GM19372 (cell line): ENCODE measurements around the gene ERCC6L2.

ENCODE experiments used
- ATAC-seq: cut with Tn5 transposase; IDR thresholded peaks from one replicate; pipeline ENCODE4 v1.9.1; 2021; ENCODE audit warnings: mild to moderate bottlenecking, low read depth, moderate library complexity; ENCODE audit not compliant: unreplicated experiment

Gene ERCC6L2

GRCh38 chr9:95971815-95972214, 96.3 kb downstream of the ERCC6L2 start:
- ATAC-seq: no peak

- ATAC-seq: no peak
These were observed 98.9 kb downstream of the ERCC6L2 start for GRCh38 chr9:95974389-95974788.

DNA sequence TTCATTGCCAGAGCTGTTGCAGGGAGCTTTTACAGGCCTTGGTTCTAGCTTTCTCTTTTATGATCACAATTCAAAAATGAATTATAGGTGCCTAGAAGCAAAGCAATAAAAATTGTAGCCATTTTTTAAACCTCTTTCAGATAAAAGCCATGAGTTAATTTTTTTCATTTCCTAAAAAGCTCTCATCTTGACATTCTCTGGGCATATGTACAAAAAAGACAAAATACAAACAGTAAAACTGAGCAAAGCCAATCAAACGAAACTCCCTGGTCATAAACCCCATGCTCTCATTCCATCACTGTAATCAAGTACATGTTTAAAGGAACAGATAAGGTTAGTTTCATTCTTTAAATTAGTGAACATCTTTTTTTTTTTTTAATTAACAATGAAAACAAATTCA, 101.9 kb downstream of the ERCC6L2 start:
- no peak for ATAC-seq

GRCh38 chr9:95978106-95978505, 102.6 kb downstream of the ERCC6L2 start:
- no peak for ATAC-seq

- ATAC-seq: no peak
These were observed 104.0 kb downstream of the ERCC6L2 start for GRCh38 chr9:95979446-95979845.

DNA sequence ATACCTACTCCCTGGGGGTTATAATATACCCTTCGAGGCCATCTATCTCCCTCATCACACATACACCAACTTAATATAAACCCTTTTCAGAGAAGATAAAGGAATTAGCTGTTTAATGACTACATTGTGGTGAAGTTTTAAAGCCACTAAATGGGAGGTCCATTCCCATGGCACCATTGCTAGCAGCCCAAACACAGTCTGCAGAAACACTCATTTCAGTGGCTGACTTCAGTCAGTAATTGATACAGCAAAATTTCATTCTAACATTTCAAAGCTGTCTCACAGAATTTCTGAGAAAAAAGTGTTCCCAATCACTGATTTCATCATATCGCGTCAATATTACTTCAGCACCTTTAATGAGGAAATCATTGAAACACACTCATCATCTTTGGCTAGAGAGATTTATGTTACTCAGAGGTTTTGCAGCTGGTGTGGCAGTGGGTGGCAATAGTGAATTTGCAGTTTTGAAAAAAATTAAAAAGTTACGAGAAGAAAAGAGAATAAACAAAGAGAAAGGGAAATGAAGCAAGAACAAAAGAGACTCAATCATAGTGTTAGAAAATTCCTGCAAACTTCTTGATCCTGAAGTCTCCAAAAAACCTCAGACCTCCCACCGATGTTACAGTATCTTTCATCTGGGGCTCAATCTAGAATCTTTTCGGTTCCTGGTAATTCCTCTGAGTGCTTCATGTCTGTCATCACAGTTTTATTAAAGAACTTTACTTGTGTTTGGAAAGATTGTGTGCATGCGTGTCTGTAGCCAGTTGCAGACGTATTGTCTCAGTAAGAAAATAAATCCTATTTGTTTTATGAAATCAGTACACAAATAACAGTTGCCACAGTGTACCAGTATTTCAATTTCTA, 105.0 kb downstream of the ERCC6L2 start:
- no peak for ATAC-seq

DNA sequence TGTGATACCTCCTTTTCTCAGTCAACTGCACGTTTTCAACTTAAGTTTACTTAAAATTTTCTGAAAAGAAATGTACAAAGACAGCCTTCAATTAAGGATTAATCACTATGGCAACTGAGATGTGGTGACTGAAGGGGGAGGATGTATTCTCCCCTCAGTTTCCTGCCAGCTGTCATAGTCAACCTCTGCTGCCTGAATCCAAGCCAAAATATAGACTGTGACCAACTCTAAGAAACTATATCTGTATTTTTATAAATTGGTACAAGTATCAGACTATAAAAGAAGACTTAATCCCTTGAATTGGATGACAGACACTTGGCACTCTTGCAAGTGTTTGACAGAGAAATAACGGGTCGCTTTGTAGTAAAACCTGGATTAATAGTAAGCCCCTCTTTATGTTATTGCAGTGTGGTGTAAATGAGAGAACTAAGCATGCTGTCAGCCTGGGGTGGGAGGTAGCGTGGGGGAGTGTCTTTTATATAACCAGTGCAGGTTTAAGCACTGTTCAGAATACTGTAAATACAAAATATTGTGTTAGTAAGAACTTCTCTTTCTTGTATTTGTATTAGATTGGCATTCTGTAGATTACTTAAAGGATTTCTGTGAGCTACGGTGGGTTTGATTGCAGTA, 106.4 kb downstream of the ERCC6L2 start:
- ATAC-seq: no peak

DNA sequence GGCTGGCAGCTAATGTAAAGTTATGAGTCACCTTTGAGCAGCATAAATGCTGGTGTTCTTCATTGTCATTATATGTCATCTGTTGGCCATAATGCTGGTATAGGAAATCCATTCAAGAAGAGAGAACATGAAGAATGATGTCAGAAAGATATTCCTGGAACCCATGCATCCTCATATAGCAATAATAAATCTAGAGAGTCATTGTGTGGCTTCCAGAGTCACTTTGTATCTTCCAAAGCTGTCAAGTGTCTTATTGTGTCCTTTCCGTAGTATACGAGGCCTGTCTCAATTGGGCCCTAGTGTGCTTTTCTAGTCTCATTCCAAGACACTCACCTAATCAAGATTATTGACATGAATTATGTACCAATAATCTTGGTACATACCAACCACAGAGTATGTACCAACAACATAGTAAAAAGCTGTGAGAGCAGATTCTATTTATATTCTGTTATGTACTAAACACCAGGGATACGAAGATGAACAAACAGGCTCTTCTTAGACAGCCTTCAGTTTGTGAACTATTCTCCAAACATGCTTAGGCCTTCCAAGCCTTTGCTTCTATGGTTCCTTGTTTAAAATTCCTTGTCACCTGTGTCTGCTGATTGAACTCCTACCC, 110.1 kb downstream of the ERCC6L2 start:
- no peak for ATAC-seq

- no peak for ATAC-seq
These were observed 113.8 kb downstream of the ERCC6L2 start for GRCh38 chr9:95989297-95989696.

- ATAC-seq: no peak
These were observed 115.8 kb downstream of the ERCC6L2 start for GRCh38 chr9:95991326-95991725.

GRCh38 chr9:95992536-95992935, 117.0 kb downstream of the ERCC6L2 start:
- ATAC-seq: no peak

DNA sequence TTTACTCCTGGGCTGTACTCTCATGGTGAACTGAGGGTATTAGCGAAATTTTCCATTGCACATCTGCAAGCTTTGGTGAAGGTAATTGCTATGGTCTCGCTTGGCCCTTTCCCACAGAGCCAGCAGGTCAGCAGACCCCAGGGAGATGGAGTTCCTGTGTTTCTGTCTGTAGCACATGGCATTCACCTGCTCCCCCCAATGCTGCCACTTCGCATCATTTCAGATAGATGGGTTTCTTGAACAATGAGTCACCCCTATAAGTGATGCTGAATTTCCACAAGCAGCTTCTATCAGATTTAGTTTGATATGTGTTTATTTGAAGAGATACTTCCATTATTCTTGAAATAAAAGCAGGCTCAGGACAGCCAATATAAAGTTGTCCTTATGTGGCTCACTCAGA, 117.8 kb downstream of the ERCC6L2 start:
- no peak for ATAC-seq

DNA sequence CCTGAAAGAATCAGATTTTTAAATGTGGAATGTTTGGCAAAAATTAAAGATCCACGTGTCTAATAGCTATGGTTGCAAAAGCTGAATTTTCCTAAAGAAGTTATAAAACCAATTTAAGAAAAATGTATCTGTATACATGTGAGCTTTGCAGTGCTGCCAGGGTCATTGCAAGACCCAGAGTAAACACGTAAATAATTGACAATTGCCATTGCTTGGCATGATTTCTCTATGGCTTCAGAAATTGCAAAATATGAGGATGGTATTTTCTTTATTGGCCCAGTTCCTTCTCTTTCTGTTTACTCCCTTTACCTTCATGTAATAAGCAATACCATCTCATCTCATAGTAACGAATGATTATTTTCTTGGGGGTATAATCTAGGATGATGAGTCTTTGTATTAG, 123.9 kb downstream of the ERCC6L2 start:
- no peak for ATAC-seq

GRCh38 chr9:96004379-96004778, 128.9 kb downstream of the ERCC6L2 start:
- ATAC-seq: no peak

- ATAC-seq: no peak
These were observed 130.9 kb downstream of the ERCC6L2 start for GRCh38 chr9:96006296-96006879.

DNA sequence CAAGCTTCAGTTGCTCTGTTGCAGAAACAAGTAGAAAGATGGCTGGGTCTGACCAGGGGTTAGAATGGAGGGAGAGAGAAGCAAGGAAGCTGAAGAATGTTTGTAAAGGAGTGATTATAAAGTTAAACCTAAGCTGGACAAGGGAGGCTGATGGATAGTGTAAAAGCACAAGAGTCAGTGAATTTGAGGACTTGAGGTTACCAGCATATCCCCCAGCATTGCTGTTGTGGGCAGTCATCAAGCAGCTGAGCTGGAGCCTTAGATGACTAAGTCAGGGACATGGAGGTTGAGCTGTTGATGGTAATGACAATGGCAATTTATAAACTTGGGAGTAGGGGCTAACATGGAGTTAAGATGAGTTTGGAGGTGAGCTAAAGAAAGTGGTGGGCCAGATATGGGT, 131.5 kb downstream of the ERCC6L2 start:
- no peak for ATAC-seq

- no peak for ATAC-seq
These were observed 133.2 kb downstream of the ERCC6L2 start for GRCh38 chr9:96008502-96009222.

DNA sequence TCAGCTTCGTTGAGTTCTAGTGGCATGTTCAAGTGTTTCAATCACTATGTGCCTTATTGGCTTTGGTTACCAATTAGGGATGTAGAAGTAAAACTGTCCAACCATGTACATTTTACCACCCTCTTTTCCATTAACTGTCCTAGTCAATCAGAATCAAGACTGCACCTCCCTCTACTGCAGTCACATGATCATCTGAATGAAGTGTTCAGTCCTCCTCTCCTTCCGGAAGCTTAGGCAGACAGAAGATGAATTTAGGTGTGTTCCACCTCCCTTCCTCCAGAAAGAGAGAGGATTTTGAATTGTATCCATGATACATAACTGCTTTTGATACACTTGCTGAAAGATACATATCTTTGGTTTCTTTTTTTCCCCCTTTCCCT, 133.7 kb downstream of the ERCC6L2 start:
- no peak for ATAC-seq

- ATAC-seq: no peak
These were observed 134.4 kb downstream of the ERCC6L2 start for GRCh38 chr9:96009690-96010472.

GRCh38 chr9:96014078-96014477, 138.6 kb downstream of the ERCC6L2 start:
- no peak for ATAC-seq
